Mammary epithelial cell (primary cell): ENCODE results near the gene ATXN1.

Experiments used
- CTCF ChIP-seq, 2 donors: IDR thresholded peaks in 1 of 2; conservative IDR thresholded peaks in 1 of 2; 2 replicates each; pipeline ENCODE4 v1.5.1; 2011 to 2012; ENCODE audit warnings: inconsistent platforms in 2 of 2, low read length in 2 of 2, mild to moderate bottlenecking in 2 of 2, control low read depth in 1 of 2, low read depth in 1 of 2; ENCODE audit not compliant: insufficient read depth in 1 of 2; ENCODE audit errors: extremely low read depth in 1 of 2
- EZH2 ChIP-seq: IDR thresholded peaks from 2 replicates; pipeline ENCODE4 v1.6.1; 2012; ENCODE audit warnings: low read length, inconsistent platforms, borderline replicate concordance

GRCh38 chr6:16452348-16452747, 308.9 kb downstream of the ATXN1 start:
- TF ChIP-seq CTCF (conservative IDR thresholded peaks at IDR 0.05 in 1 of 2, IDR thresholded peaks at IDR 0.05 in 1 of 2; ENCODE audit: extremely low read depth in 1 of 2, insufficient read depth in 1 of 2, low read depth in 1 of 2, low read length in 2 of 2): no peak
- TF ChIP-seq EZH2: no peak
